OCI-LY3 (cell line): Measurements from ENCODE around the gene PSG7.
"Not testable (repeated sequence)": the region's sequence is repeated elsewhere in the genome, so short reads cannot be mapped to it uniquely, and the experiment has no call there.

Source experiments
- EZH2phosphoT487 ChIP-seq: fragments of 200-600 bp; shearing (Covaris generic); IDR thresholded peaks from 2 replicates; pipeline ENCODE4 v1.6.1; 2018; ENCODE audit warnings: antibody characterized with exemption, mixed run types, low read depth
- TF ChIP-seq, protein P1 (sequence below): fragments of 200-600, 300-600 bp; sonication (generic); IDR thresholded peaks from 2 replicates; pipeline ENCODE4 v1.5.1; 2014; ENCODE audit warnings: antibody characterized with exemption, low read length, low read depth

DNA sequence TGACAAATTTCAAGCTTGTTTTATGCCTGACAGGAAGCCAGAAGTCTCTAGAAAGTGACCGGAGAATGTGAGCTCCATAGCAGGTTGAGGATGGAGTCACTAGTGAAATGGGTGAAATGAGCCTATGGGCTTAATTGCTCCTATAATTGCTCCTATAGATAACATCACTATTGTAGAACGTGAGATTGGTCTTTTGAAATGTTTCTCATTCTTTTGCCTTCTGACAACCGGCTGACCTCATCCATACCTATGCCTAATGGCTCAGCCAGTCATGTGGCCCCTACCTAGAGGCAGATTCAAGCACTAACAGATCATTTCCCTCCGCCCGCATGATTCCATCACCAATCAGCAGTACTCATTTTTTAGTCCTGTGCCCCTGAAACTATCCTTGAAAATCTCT is 23.5 kb downstream of the PSG7 start:
- TF ChIP-seq, protein P1, sequence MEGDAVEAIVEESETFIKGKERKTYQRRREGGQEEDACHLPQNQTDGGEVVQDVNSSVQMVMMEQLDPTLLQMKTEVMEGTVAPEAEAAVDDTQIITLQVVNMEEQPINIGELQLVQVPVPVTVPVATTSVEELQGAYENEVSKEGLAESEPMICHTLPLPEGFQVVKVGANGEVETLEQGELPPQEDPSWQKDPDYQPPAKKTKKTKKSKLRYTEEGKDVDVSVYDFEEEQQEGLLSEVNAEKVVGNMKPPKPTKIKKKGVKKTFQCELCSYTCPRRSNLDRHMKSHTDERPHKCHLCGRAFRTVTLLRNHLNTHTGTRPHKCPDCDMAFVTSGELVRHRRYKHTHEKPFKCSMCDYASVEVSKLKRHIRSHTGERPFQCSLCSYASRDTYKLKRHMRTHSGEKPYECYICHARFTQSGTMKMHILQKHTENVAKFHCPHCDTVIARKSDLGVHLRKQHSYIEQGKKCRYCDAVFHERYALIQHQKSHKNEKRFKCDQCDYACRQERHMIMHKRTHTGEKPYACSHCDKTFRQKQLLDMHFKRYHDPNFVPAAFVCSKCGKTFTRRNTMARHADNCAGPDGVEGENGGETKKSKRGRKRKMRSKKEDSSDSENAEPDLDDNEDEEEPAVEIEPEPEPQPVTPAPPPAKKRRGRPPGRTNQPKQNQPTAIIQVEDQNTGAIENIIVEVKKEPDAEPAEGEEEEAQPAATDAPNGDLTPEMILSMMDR, result not testable (repeated sequence)
- not testable (repeated sequence) for TF ChIP-seq EZH2phosphoT487
